Heart right ventricle (tissue), 16 donors: ENCODE results near the gene PTPRS. TPM values are rescaled to one million over a fixed set of nuclear protein-coding genes. Genes with fewer than 3 reads are reported as not detected.
"Not testable (repeated sequence)": the region's sequence is repeated elsewhere in the genome, so short reads cannot be mapped to it uniquely, and the experiment has no call there.

Source experiments
- ATAC-seq, 8 donors: fragments of 200-7000 bp; cut with Tn5 transposase; one replicate each; pipeline ENCODE4 v1.9.1; 2020; ENCODE audit warnings: mild to moderate bottlenecking in 8 of 8, moderate library complexity in 8 of 8, moderate number of reproducible peaks in 1 of 8
- DNase-seq, 2 donors: peaks; one replicate each; pipeline ENCODE4 v3.0.0-alpha.2; 2020
- H3K27ac ChIP-seq, 10 donors: fragments of 200-600 bp; sonication (generic) in 2 of 10; one replicate each; pipeline versions ENCODE4 v1.5.0 to v1.8.0; 2020 to 2022; ENCODE audit warnings: mild to moderate bottlenecking in 3 of 10
- H3K27me3 ChIP-seq, 7 donors: fragments of 200-600 bp; one replicate each; pipeline ENCODE4 v1.8.0; 2021 to 2022; ENCODE audit warnings: mild to moderate bottlenecking in 2 of 7
- H3K36me3 ChIP-seq, 9 donors: fragments of 200-600 bp; sonication (generic) in 1 of 9; one replicate each; pipeline versions ENCODE4 v1.5.0 to v1.8.0; 2020 to 2022; ENCODE audit warnings: mild to moderate bottlenecking in 2 of 9
- H3K4me1 ChIP-seq, 9 donors: fragments of 200-600 bp; sonication (generic) in 1 of 9; one replicate each; pipeline versions ENCODE4 v1.5.0 to v1.8.0; 2020 to 2022; ENCODE audit warnings: mild to moderate bottlenecking in 4 of 9
- H3K4me3 ChIP-seq, 10 donors: fragments of 200-600 bp; sonication (generic) in 2 of 10; one replicate each; pipeline versions ENCODE4 v1.5.0 to v1.8.0; 2020 to 2022; ENCODE audit warnings: mild to moderate bottlenecking in 7 of 10, moderate library complexity in 2 of 10
- H3K9me3 ChIP-seq, 11 donors: fragments of 200-600 bp in 10 of 11; sonication (generic) in 2 of 11; one replicate each; pipeline versions ENCODE4 v1.5.0 to v1.8.0; 2013 to 2022; ENCODE audit warnings: mild to moderate bottlenecking in 2 of 11, control low read depth in 1 of 11, moderate library complexity in 1 of 11
- WGBS, 2 donors: extraction: QIAGEN DNeasy Blood & Tissue Kit; methylation state at CpG; one replicate each; pipeline ENCODE4 v1.1.7; 2013; ENCODE audit warnings: inconsistent platforms in 1 of 2; 5-methylcytosine and 5-hydroxymethylcytosine counted together
- intact Hi-C, 10 donors: fragments of 100-400 bp; cut with DNase I; formaldehyde crosslinking; loops; one replicate each; pipeline versions ENCODE4 v1.11.1 to v1.14.2; 2022
- long read RNA-seq, 3 donors: library from polyadenylated mRNA; unstranded; transcript quantifications; one replicate each; pipeline ENCODE4 v2.0.0, GENCODE V29; 2020 to 2021
- polyA plus RNA-seq, 2 donors: library from polyadenylated mRNA; stranded (reverse); fragments of 200-250 nt; gene quantifications; one replicate each; pipeline ENCODE4 v1.2.3, GENCODE V29; 2013
- total RNA-seq, 10 donors: library from RNA; stranded (reverse); fragmentation: NEBNext Ultra II Directional in 3 of 10; extraction: Animal tissue kit (Norgen Biotek cat#: 25700) in 3 of 10; gene quantifications; one replicate each; pipeline versions ENCODE4 v1.2.1 to v1.2.4, GENCODE V29; 2021 to 2023
- TF ChIP-seq, protein P1 (sequence below), 9 donors: fragments of 200-600 bp; sonication (generic) in 2 of 9; IDR thresholded peaks; one replicate each; pipeline versions ENCODE4 v1.5.0 to v1.8.0; 2021 to 2022; ENCODE audit warnings: antibody characterized with exemption in 9 of 9, mild to moderate bottlenecking in 5 of 9, moderate library complexity in 1 of 9
- donor health status: Arrhythmogenic right ventricular cardiomyopathy.
- donor health status: ischemic (EF 13 %, LVEDD 7.1; RV severe dilation, severe dysfunction).
- donor health status: healthy with polysubstance abuse.
- donor health status: DM: no; HTN: yes; CAD: no.
- donor health status: DM: no; HTN: no; CAD: no.
- donor health status: ischemic (EF 25% LVEDD 6.9; RV normal size, moderate dysfunction).
- donor health status: ischemic (EF 25% LVEDD 5.7; RV mildly dilated, moderate dysfunction).
- donor health status: healthy.
- donor health status: DM: yes; HTN: yes; CAD: no.
- donor health status: Ischemic cardiomyopathy.
- donor health status: ischemic (EF 35%, LVEDD 5.7; RV mildly dilated, moderate dysfunction).
- donor health status: nonischemic (EF 11% LVEDD 7.7; RV severe dilation, severe dysfunction).
- donor health status: DM: yes; HTN: yes; CAD: no.
- donor health status: PGD.
- donor health status: ischemic (EF 29% LVEDD 5.4; RV normal size, mild dysfunction).
- donor health status: nonischemic (EF 23%, LVEDD 6.1; RV moderate dilation, normal function).

The PTPRS gene
- total RNA-seq (10 to 100 TPM; 25.5 to 74.7 (median 33.1) TPM), polyA plus RNA-seq (10 to 100 TPM in 1 of 2 donors, 1 to 10 TPM in 1; 4.9 to 20.2 TPM)
- long read RNA-seq, donor 1, partial matches to known transcripts: 5 of 11 reads
- long read RNA-seq, donor 1, other reads (novel, unspliced or antisense): 6 of 11 reads
- long read RNA-seq, donor 2, partial matches to known transcripts: 11 of 18 reads
- long read RNA-seq, donor 2, other reads (novel, unspliced or antisense): 6 of 18 reads
- long read RNA-seq, donor 3, partial matches to known transcripts: 4 of 12 reads
- long read RNA-seq, donor 3, other reads (novel, unspliced or antisense): 8 of 12 reads

- Histone ChIP-seq H3K9me3 (no peaks in the 10 kb centered on the region), H3K4me1 (peaks cover 4 to 19% (median 6%) of the 10 kb centered on the region in 9 donors), H3K27ac (no peak within 1 kb of the TSS), H3K4me3 (peak within 1 kb of the TSS; percentile 25 to 77 (median 58)), H3K36me3 (no peaks in the 10 kb centered on the region), H3K27me3 (peaks cover 7 to 75% (median 45%) of the 10 kb centered on the region in 7 donors)
- WGBS, 2 donors: 7 to 8% methylated on average over 62 to 81 of the region's 81 CpGs
- TF ChIP-seq, protein P1, sequence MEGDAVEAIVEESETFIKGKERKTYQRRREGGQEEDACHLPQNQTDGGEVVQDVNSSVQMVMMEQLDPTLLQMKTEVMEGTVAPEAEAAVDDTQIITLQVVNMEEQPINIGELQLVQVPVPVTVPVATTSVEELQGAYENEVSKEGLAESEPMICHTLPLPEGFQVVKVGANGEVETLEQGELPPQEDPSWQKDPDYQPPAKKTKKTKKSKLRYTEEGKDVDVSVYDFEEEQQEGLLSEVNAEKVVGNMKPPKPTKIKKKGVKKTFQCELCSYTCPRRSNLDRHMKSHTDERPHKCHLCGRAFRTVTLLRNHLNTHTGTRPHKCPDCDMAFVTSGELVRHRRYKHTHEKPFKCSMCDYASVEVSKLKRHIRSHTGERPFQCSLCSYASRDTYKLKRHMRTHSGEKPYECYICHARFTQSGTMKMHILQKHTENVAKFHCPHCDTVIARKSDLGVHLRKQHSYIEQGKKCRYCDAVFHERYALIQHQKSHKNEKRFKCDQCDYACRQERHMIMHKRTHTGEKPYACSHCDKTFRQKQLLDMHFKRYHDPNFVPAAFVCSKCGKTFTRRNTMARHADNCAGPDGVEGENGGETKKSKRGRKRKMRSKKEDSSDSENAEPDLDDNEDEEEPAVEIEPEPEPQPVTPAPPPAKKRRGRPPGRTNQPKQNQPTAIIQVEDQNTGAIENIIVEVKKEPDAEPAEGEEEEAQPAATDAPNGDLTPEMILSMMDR (IDR thresholded peaks at IDR 0.05): no peak
- intact Hi-C loops: loop anchor here in 1 of 10 donors (10.0 kb wide), 1 partner anchor 614 kb away; no protein-coding TSS in a partner anchor
- ATAC-seq: peak; percentile 83 to 95 (median 86)
- peak; percentile 77 to 86 for DNase-seq
These were observed at the start of gene PTPRS for GRCh38 chr19:5340637-5341447. PTPRS (minus strand) TSS chr19:5340812; CDS start chr19:5286140, 54,672 bp downstream.

GRCh38 chr19:5389353-5389752 is 48.7 kb upstream of the PTPRS start:
- intact Hi-C loops: no loop called here
- H3K4me1 ChIP-seq: peaks cover 0 to 4% (median 0%) of the 10 kb centered on the region in 9 donors
- TF ChIP-seq, protein P1 (IDR thresholded peaks at IDR 0.05): no peak
- H3K4me3 ChIP-seq: no peak overlapping the region
- DNase-seq (no peak), ATAC-seq (no peak)
- peaks cover 0 to 29% (median 0%) of the 10 kb centered on the region in 11 donors for H3K9me3 ChIP-seq
- 91 to 92% methylated on average over 6 of the region's 6 CpGs for whole genome bisulfite sequencing, 2 donors
- no peaks in the 10 kb centered on the region for H3K36me3 ChIP-seq
- peaks cover 0 to 56% (median 38%) of the 10 kb centered on the region in 7 donors for H3K27me3 ChIP-seq
- no peak overlapping the region for H3K27ac ChIP-seq

DNA sequence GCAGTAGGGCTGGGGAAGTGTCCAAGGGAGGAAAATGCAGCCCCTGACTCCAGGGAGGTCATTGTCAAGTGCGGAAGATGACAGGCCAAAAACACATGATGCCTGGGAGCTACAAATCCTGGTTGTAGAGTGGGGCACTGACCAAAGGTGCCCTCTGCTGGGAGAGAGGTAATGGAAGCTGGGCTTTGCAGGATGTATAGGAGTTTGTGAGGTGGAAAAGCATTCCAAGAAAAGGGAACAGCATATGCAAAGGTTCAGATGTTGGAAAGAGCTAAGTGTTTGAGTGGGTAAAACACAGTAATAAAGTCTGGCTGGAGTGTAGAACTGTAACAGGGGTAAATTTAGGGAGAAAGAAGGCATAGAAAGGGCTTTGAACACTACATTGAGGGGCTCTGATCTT is 46.9 kb upstream of the PTPRS start:
- Histone ChIP-seq H3K27me3 (peaks cover 0 to 37% (median 19%) of the 10 kb centered on the region in 7 donors), H3K4me1 (no peaks in the 10 kb centered on the region), H3K36me3 (no peaks in the 10 kb centered on the region), H3K4me3 (no peak overlapping the region), H3K27ac (no peak overlapping the region), H3K9me3 (peaks cover 0 to 48% (median 9%) of the 10 kb centered on the region in 11 donors)
- ATAC-seq: no peak
- WGBS, 2 donors: 93 to 95% methylated on average over 1 of the region's 1 CpG
- DNase-seq: no peak
- intact Hi-C loops: no loop called here
- TF ChIP-seq, protein P1 (IDR thresholded peaks at IDR 0.05): no peak

- no peak for ATAC-seq
- TF ChIP-seq, protein P1 (IDR thresholded peaks at IDR 0.05): no peak
- Histone ChIP-seq H3K9me3 (peaks cover 0 to 54% (median 15%) of the 10 kb centered on the region in 11 donors), H3K4me1 (no peaks in the 10 kb centered on the region), H3K27me3 (peaks cover 0 to 31% (median 13%) of the 10 kb centered on the region in 7 donors), H3K36me3 (no peaks in the 10 kb centered on the region), H3K27ac (no peak overlapping the region), H3K4me3 (no peak overlapping the region)
- DNase-seq: no peak
- intact Hi-C loops: no loop called here
- 72 to 74% methylated on average over 16 of the region's 16 CpGs for WGBS, 2 donors
These were observed 46.2 kb upstream of the PTPRS start for GRCh38 chr19:5386841-5387240.

- intact Hi-C loops, DNase-seq, H3K27ac ChIP-seq, H3K27me3 ChIP-seq, H3K4me3 ChIP-seq, H3K36me3 ChIP-seq, ATAC-seq, H3K4me1 ChIP-seq: not testable (repeated sequence)
- WGBS, 2 donors: 96% methylated on average over 6 of the region's 6 CpGs
- H3K9me3 ChIP-seq: peaks cover 0 to 59% (median 25%) of the 10 kb centered on the region in 11 donors
These were observed 40.6 kb upstream of the PTPRS start for GRCh38 chr19:5381197-5381596.
